HG03432 (cell line): ENCODE measurements around the gene PRKAB1.

Experiments used
- ATAC-seq: cut with Tn5 transposase; IDR thresholded peaks from one replicate; pipeline ENCODE4 v1.9.1; 2021; ENCODE audit warnings: mild to moderate bottlenecking, moderate library complexity; ENCODE audit not compliant: unreplicated experiment

Gene PRKAB1

GRCh38 chr12:119710965-119711551 is 43.1 kb downstream of the PRKAB1 start:
- no peak for ATAC-seq

- no peak for ATAC-seq
Observed at GRCh38 chr12:119711693-119712092, 43.8 kb downstream of the PRKAB1 start.

- ATAC-seq: no peak
Observed at GRCh38 chr12:119712721-119713120, 44.8 kb downstream of the PRKAB1 start.

GRCh38 chr12:119713551-119714031 is 45.7 kb downstream of the PRKAB1 start:
- ATAC-seq: no peak

- ATAC-seq: no peak
Observed at GRCh38 chr12:119714614-119715267, 46.8 kb downstream of the PRKAB1 start.

GRCh38 chr12:119715268-119715620 is 47.3 kb downstream of the PRKAB1 start:
- no peak for ATAC-seq

GRCh38 chr12:119718141-119718540 is 50.2 kb downstream of the PRKAB1 start:
- no peak for ATAC-seq

GRCh38 chr12:119720349-119720748 is 52.4 kb downstream of the PRKAB1 start:
- ATAC-seq: no peak

GRCh38 chr12:119721306-119721705 is 53.4 kb downstream of the PRKAB1 start:
- no peak for ATAC-seq

- ATAC-seq: no peak
Observed at GRCh38 chr12:119725523-119725922, 57.6 kb downstream of the PRKAB1 start.

- ATAC-seq: no peak
Observed at GRCh38 chr12:119727600-119728443, 59.9 kb downstream of the PRKAB1 start.

GRCh38 chr12:119728444-119728745 is 60.5 kb downstream of the PRKAB1 start:
- ATAC-seq: no peak

GRCh38 chr12:119729871-119730270 is 61.9 kb downstream of the PRKAB1 start:
- no peak for ATAC-seq

- no peak for ATAC-seq
Observed at GRCh38 chr12:119730381-119730780, 62.4 kb downstream of the PRKAB1 start.
